IMR-90 (cell line): ENCODE data around the gene KYAT1. TPM values are rescaled to one million over a fixed set of nuclear protein-coding genes. Genes with fewer than 3 reads are reported as not detected.
A peak's percentile ranks its signal among the peaks of the same experiment; 100 is the strongest.

Source experiments
- ATAC-seq: fragments of 200-7000 bp; cut with Tn5 transposase; 2 replicates; pipeline ENCODE4 v1.9.1; 2020; ENCODE audit warnings: low read depth, mild to moderate bottlenecking, moderate library complexity
- BruUV-seq: library from RNA; stranded (reverse); fragments of 400-500 nt; replicated peaks from 2 replicates; lab custom pipeline; 2021; lab: Mats Ljungman, UMichigan
- CTCF ChIA-PET: fragments of 300-600 bp; formaldehyde crosslinking; extraction: SDS; loops from one replicate; lab custom pipeline; 2021; ENCODE audit warnings: antibody characterized with exemption; lab: Yijun Ruan, JAX
- POLR2A ChIA-PET: fragments of 300-600 bp; sonication (Branson Sonifier 250); formaldehyde crosslinking; loops from one replicate; lab custom pipeline; 2022; ENCODE audit warnings: antibody characterized with exemption; ENCODE audit not compliant: unreplicated experiment; lab: Charles Lee
- DNase-seq: peaks from one replicate; pipeline ENCODE4 v3.0.0; 2013
- H2AFZ ChIP-seq: replicated peaks from 2 replicates; pipeline ENCODE3; 2013; ENCODE audit warnings: low read length, mild to moderate bottlenecking; ENCODE audit not compliant: poor library complexity
- H2AK5ac ChIP-seq: 2 replicates; pipeline ENCODE4 v1.6.1; 2013; ENCODE audit warnings: low read depth, low read length, inconsistent platforms
- H2AK9ac ChIP-seq: replicated peaks from 2 replicates; pipeline ENCODE3; 2013; ENCODE audit warnings: mild to moderate bottlenecking, low read depth, low read length, moderate library complexity; ENCODE audit not compliant: poor library complexity
- H2BK120ac ChIP-seq: 2 replicates; pipeline ENCODE4 v1.6.1; 2013; ENCODE audit warnings: low read depth, low read length, inconsistent platforms
- H2BK15ac ChIP-seq: 3 replicates; pipeline ENCODE4 v1.6.1; 2013; ENCODE audit warnings: low read depth, low read length, inconsistent platforms
- H2BK20ac ChIP-seq: 2 replicates; pipeline ENCODE4 v1.6.1; 2013; ENCODE audit warnings: low read depth, mild to moderate bottlenecking, inconsistent platforms, low read length, moderate library complexity
- H2BK5ac ChIP-seq: 2 replicates; pipeline ENCODE4 v1.6.1; 2013; ENCODE audit warnings: mild to moderate bottlenecking, low read depth, low read length, inconsistent platforms; ENCODE audit not compliant: poor library complexity, severe bottlenecking
- H3K14ac ChIP-seq: replicated peaks from 2 replicates; pipeline ENCODE4 v1.6.1; 2013; ENCODE audit warnings: low read depth, low read length, inconsistent platforms
- H3K18ac ChIP-seq: 2 replicates; pipeline ENCODE4 v1.6.1; 2013; ENCODE audit warnings: low read depth, low read length, control low read depth
- H3K23ac ChIP-seq: 2 replicates; pipeline ENCODE4 v1.6.1; 2013; ENCODE audit warnings: low read depth, low read length, inconsistent platforms
- H3K27ac ChIP-seq: 2 replicates; pipeline ENCODE4 v1.5.1; 2013; ENCODE audit warnings: mild to moderate bottlenecking, control low read depth, low read length; ENCODE audit not compliant: insufficient read depth
- H3K27me3 ChIP-seq: 2 replicates; pipeline ENCODE4 v1.6.1; 2013; ENCODE audit warnings: low read length; ENCODE audit not compliant: control insufficient read depth, insufficient read depth
- H3K36me3 ChIP-seq: 2 replicates; pipeline ENCODE4 v1.6.1; 2013; ENCODE audit warnings: low read length, mixed read lengths; ENCODE audit not compliant: control insufficient read depth, insufficient read depth
- H3K4ac ChIP-seq: 2 replicates; pipeline ENCODE4 v1.6.1; 2013; ENCODE audit warnings: low read depth, low read length, inconsistent platforms
- H3K4me1 ChIP-seq: 2 replicates; pipeline ENCODE4 v1.6.1; 2013; ENCODE audit warnings: low read length, mixed read lengths; ENCODE audit not compliant: control insufficient read depth, insufficient read depth
- H3K4me2 ChIP-seq: 2 replicates; pipeline ENCODE4 v1.6.1; 2013; ENCODE audit warnings: low read depth, mild to moderate bottlenecking, control low read depth, low read length, moderate library complexity
- H3K4me3 ChIP-seq: 2 replicates; pipeline ENCODE4 v1.5.1; 2013; ENCODE audit warnings: low read depth, mild to moderate bottlenecking, control low read depth, low read length, moderate library complexity; ENCODE audit not compliant: insufficient read depth
- H3K56ac ChIP-seq: 2 replicates; pipeline ENCODE4 v1.6.1; 2013; ENCODE audit warnings: low read length, inconsistent platforms; ENCODE audit not compliant: insufficient read depth; ENCODE audit errors: extremely low read depth
- H3K79me1 ChIP-seq, 2 experiments: 2 replicates each; pipeline ENCODE4 v1.6.1; 2013; ENCODE audit warnings: low read length in 2 of 2, inconsistent platforms in 1 of 2, low read depth in 1 of 2
- H3K9ac ChIP-seq: 2 replicates; pipeline ENCODE4 v1.6.1; 2013; ENCODE audit warnings: low read depth, low read length, control low read depth
- H3K9me1 ChIP-seq: 2 replicates; pipeline ENCODE4 v1.6.1; 2013; ENCODE audit warnings: low read length, inconsistent platforms; ENCODE audit not compliant: insufficient read depth
- H3K9me3 ChIP-seq: 2 replicates; pipeline ENCODE4 v1.6.1; 2013; ENCODE audit warnings: low read length; ENCODE audit not compliant: control insufficient read depth, insufficient read depth
- H4K20me1 ChIP-seq: 2 replicates; pipeline ENCODE4 v1.6.1; 2013; ENCODE audit warnings: low read length, inconsistent platforms; ENCODE audit not compliant: insufficient read depth
- H4K5ac ChIP-seq: 2 replicates; pipeline ENCODE4 v1.6.1; 2013; ENCODE audit warnings: mild to moderate bottlenecking, low read depth, low read length, control low read depth
- H4K8ac ChIP-seq, 2 experiments: 2 replicates each; pipeline ENCODE4 v1.6.1; 2013; ENCODE audit warnings: low read depth in 2 of 2, low read length in 2 of 2, control low read depth in 1 of 2, inconsistent platforms in 1 of 2
- H4K91ac ChIP-seq: 2 replicates; pipeline ENCODE4 v1.6.1; 2013; ENCODE audit warnings: low read depth, low read length, inconsistent platforms; ENCODE audit not compliant: insufficient read depth
- CHD1 ChIP-seq: IDR thresholded peaks from 2 replicates; pipeline ENCODE4 v1.6.1; 2012; ENCODE audit warnings: low read depth, low read length, improper control_type of control experiment
- MAFK ChIP-seq: IDR thresholded peaks from 2 replicates; pipeline ENCODE4 v1.6.1; 2012; ENCODE audit warnings: low read depth, low read length, improper control_type of control experiment
- MAZ ChIP-seq: IDR thresholded peaks from 2 replicates; pipeline ENCODE4 v1.6.1; 2012; ENCODE audit warnings: low read depth, mild to moderate bottlenecking, low read length, improper control_type of control experiment, moderate library complexity, borderline replicate concordance
- MXI1 ChIP-seq: IDR thresholded peaks from 2 replicates; pipeline ENCODE4 v1.6.1; 2012; ENCODE audit warnings: low read depth, mild to moderate bottlenecking, low read length, moderate library complexity, borderline replicate concordance
- POLR2A ChIP-seq: IDR thresholded peaks from 2 replicates; pipeline ENCODE4 v1.6.1; 2012; ENCODE audit warnings: mild to moderate bottlenecking, low read depth, low read length
- RAD21 ChIP-seq: IDR thresholded peaks from 2 replicates; pipeline ENCODE4 v1.6.1; 2012; ENCODE audit warnings: low read length, improper control_type of control experiment
- RCOR1 ChIP-seq: IDR thresholded peaks from 2 replicates; pipeline ENCODE4 v1.6.1; 2012; ENCODE audit warnings: mild to moderate bottlenecking, low read length, improper control_type of control experiment; ENCODE audit not compliant: insufficient replicate concordance
- RFX5 ChIP-seq: IDR thresholded peaks from 2 replicates; pipeline ENCODE4 v1.8.0; 2012; ENCODE audit warnings: low read depth, mild to moderate bottlenecking, low read length, moderate library complexity
- SMC3 ChIP-seq: fragments of 150-350 bp; IDR thresholded peaks from 2 replicates; pipeline ENCODE4 v1.6.1; 2016; ENCODE audit warnings: low read depth, mild to moderate bottlenecking, antibody characterized with exemption, low read length, moderate library complexity
- WGBS, 2 experiments: methylation state at CpG; one replicate each; pipeline versions ENCODE4 v1.1.5 to v1.1.7; 2013; ENCODE audit warnings: missing lambda C conversion rate in 2 of 2; ENCODE audit not compliant: insufficient read length in 1 of 2; ENCODE audit errors: extremely low coverage in 2 of 2; 5-methylcytosine and 5-hydroxymethylcytosine counted together
- dilution Hi-C: fragments of 300-500 bp; cut with HindIII; formaldehyde crosslinking; loops from one replicate; pipeline ENCODE4 v1.14.3; 2018; ENCODE audit warnings: low sequenced_read_pairs; ENCODE audit not compliant: unreplicated experiment
- in situ Hi-C: fragments of 300-500 bp; cut with MboI; formaldehyde crosslinking; loops from 3 replicates; pipeline ENCODE4 v1.14.3; 2019; ENCODE audit warnings: low sequenced_read_pairs, inconsistent platforms, mixed read lengths
- intact Hi-C: fragments of 100-400 bp; cut with micrococcal nuclease; formaldehyde crosslinking; loops from 2 replicates; pipeline ENCODE4 v1.10.0; 2022
- polyA plus RNA-seq, 3 experiments: library from polyadenylated mRNA; depleted of rRNA; stranded (reverse); fragments of >200 nt; gene quantifications; 2 replicates each; pipeline ENCODE4 v1.2.3, GENCODE V29; 2012; ENCODE audit warnings: low replicate concordance in 1 of 3
- total RNA-seq: library from RNA; depleted of rRNA; stranded (reverse); fragments of >200 nt; gene quantifications from 2 replicates; pipeline ENCODE4 v1.2.3, GENCODE V29; 2012
- TF ChIP-seq, protein P1 (sequence below): fragments of 150-350 bp; IDR thresholded peaks from 2 replicates; pipeline ENCODE4 v1.6.1; 2017; ENCODE audit warnings: mild to moderate bottlenecking, antibody characterized with exemption, low read length, low read depth
- TF ChIP-seq, protein P2 (sequence below): conservative IDR thresholded peaks from 2 replicates; pipeline ENCODE4 v1.5.1; 2012; ENCODE audit warnings: mild to moderate bottlenecking, low read depth, low read length, improper control_type of control experiment

The KYAT1 gene
- total and polyA plus RNA-seq, 2 of the 4 experiments (the other 2 are of a cell fraction), result 6.8 to 9.5 TPM

DNA sequence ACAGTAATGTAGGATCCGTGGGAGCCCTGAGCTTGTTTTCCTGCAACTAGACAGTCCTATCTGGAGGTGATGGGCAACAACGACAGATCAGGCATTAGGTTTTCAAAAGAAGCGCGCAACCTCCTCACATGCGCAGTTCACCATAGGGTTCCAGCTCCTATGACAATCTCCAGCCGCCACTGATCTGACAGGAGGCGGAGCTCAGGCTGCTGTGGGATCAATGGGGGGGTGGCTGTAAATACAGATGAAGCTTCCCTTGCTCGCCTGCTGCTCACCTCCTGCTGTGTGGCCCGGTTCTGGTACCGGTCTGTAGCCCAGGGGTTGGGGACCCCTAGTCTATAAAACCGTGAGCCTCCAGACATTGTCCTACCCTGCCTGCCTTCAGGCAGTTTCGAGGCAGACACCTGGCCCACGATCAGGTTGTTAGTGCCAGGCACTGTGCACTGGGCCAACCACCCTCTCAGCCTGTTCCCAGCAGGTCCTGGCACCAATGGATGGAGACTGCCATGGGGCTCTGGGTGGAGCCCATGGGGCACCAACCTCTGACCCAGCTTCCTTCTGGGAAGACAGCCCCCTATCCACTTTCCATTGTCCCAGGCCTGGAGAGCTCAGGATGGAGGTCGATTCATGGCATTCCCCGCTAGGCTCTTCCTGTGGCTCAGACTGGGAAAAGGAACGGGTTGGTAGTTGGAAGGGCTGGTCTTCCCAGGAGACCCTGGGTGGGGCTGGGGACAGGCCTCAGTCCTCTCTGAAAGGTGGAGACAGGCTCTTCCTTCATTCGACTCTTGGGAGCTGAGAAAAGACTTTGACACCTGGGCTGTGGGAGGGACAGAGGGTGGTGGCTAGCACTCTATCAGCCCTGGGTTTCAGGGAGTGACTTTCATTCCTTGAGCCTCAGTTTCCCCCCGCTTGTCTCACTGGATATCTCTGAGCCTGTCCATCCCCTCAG is 61.8 kb downstream of the KYAT1 start:
- Histone ChIP-seq H2BK20ac (no peak overlapping the region), H3K9me3 (no peaks in the 10 kb centered on the region), H3K14ac (no peak overlapping the region), H3K4me1 (peaks cover 4% of the 10 kb centered on the region; the same call in 1 of the 2 replicates), H2AFZ (peak overlapping the region; percentile 58), H3K9ac (no peak overlapping the region), H2BK15ac (no peak overlapping the region), H3K4me2 (no peak overlapping the region; the same call in 1 of the 2 replicates), H4K8ac (no peak overlapping the region), H4K5ac (no peak overlapping the region), H3K27me3 (no peaks in the 10 kb centered on the region), H2AK9ac (peak overlapping the region; percentile 72), H3K18ac (no peak overlapping the region), H4K20me1 (peaks cover 14% of the 10 kb centered on the region), H2BK5ac (no peak overlapping the region), H3K23ac (peak overlapping the region; percentile 60; the same call in 1 of the 2 replicates), H3K27ac (no peak overlapping the region), H2BK120ac (no peak overlapping the region), H3K79me1 (peaks cover 0 to 15% of the 10 kb centered on the region in 2 experiments; a peak in 3 of 4 replicates), H3K36me3 (peaks cover 29% of the 10 kb centered on the region), H3K9me1 (peaks cover 9% of the 10 kb centered on the region; the same call in 1 of the 2 replicates), H4K91ac (no peak overlapping the region), H3K4ac (no peak overlapping the region), H3K4me3 (no peak overlapping the region), H3K56ac (no peak overlapping the region), H2AK5ac (peak overlapping the region; percentile 8; the same call in 1 of the 2 replicates)
- dilution Hi-C loops (no loop called here), in situ Hi-C loops (no loop called here), intact Hi-C loops (no loop called here)
- TF ChIP-seq MXI1, result no peak
- TF ChIP-seq RAD21, result no peak
- no peak for TF ChIP-seq POLR2A
- TF ChIP-seq MAZ, result no peak
- TF ChIP-seq, protein P1, sequence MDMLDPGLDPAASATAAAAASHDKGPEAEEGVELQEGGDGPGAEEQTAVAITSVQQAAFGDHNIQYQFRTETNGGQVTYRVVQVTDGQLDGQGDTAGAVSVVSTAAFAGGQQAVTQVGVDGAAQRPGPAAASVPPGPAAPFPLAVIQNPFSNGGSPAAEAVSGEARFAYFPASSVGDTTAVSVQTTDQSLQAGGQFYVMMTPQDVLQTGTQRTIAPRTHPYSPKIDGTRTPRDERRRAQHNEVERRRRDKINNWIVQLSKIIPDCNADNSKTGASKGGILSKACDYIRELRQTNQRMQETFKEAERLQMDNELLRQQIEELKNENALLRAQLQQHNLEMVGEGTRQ, result no peak
- no peak for TF ChIP-seq SMC3
- TF ChIP-seq, protein P2, sequence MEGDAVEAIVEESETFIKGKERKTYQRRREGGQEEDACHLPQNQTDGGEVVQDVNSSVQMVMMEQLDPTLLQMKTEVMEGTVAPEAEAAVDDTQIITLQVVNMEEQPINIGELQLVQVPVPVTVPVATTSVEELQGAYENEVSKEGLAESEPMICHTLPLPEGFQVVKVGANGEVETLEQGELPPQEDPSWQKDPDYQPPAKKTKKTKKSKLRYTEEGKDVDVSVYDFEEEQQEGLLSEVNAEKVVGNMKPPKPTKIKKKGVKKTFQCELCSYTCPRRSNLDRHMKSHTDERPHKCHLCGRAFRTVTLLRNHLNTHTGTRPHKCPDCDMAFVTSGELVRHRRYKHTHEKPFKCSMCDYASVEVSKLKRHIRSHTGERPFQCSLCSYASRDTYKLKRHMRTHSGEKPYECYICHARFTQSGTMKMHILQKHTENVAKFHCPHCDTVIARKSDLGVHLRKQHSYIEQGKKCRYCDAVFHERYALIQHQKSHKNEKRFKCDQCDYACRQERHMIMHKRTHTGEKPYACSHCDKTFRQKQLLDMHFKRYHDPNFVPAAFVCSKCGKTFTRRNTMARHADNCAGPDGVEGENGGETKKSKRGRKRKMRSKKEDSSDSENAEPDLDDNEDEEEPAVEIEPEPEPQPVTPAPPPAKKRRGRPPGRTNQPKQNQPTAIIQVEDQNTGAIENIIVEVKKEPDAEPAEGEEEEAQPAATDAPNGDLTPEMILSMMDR, result no peak
- TF ChIP-seq MAFK, result no peak
- no peak for TF ChIP-seq RFX5
- no peak for TF ChIP-seq CHD1
- no peak for TF ChIP-seq RCOR1
- no TSS peak for BruUV-seq
- DNase-seq, result no peak
- no peak for ATAC-seq
- POLR2A ChIA-PET, result no interaction called here
- WGBS, 2 experiments, result 92% methylated on average over 2 of the region's 18 CpGs; no CpG with 5 or more reads in 1 of the 2 experiments
- CTCF ChIA-PET, result no interaction called here
